Measurements from ENCODE around the gene IPMK. TPM values are rescaled to one million over a fixed set of nuclear protein-coding genes. Genes with fewer than 3 reads are reported as not detected.
"Not testable (repeated sequence)": the region's sequence is repeated elsewhere in the genome, so short reads cannot be mapped to it uniquely, and the experiment has no call there.

The IPMK gene
- total RNA-seq, 1 donor from 2014 or later = 5.5 TPM

- no peak for DNase-seq (ENCODE audit: low spot score)
- H3K27ac Mint-ChIP-seq (ENCODE audit: unreplicated experiment) = no peak overlapping the region
- peaks cover 2% of the 10 kb centered on the region for H3K27me3 Mint-ChIP-seq (ENCODE audit: unreplicated experiment)
- H3K4me3 Mint-ChIP-seq (ENCODE audit: unreplicated experiment) = no peak overlapping the region
- TF ChIP-seq, protein P1, sequence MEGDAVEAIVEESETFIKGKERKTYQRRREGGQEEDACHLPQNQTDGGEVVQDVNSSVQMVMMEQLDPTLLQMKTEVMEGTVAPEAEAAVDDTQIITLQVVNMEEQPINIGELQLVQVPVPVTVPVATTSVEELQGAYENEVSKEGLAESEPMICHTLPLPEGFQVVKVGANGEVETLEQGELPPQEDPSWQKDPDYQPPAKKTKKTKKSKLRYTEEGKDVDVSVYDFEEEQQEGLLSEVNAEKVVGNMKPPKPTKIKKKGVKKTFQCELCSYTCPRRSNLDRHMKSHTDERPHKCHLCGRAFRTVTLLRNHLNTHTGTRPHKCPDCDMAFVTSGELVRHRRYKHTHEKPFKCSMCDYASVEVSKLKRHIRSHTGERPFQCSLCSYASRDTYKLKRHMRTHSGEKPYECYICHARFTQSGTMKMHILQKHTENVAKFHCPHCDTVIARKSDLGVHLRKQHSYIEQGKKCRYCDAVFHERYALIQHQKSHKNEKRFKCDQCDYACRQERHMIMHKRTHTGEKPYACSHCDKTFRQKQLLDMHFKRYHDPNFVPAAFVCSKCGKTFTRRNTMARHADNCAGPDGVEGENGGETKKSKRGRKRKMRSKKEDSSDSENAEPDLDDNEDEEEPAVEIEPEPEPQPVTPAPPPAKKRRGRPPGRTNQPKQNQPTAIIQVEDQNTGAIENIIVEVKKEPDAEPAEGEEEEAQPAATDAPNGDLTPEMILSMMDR (IDR thresholded peaks at IDR 0.05; ENCODE audit: unreplicated experiment) = no peak
- no peaks in the 10 kb centered on the region for H3K4me1 Mint-ChIP-seq (ENCODE audit: unreplicated experiment)
- peaks cover 8% of the 10 kb centered on the region for H3K9me3 Mint-ChIP-seq (ENCODE audit: unreplicated experiment)
- peaks cover 38% of the 10 kb centered on the region for H3K36me3 Mint-ChIP-seq (ENCODE audit: low read depth, unreplicated experiment)
Measured at GRCh38 chr10:58254644-58255043, 13.1 kb downstream of the IPMK start.

GRCh38 chr10:58253184-58253583, 14.5 kb downstream of the IPMK start:
- TF ChIP-seq, protein P1 (IDR thresholded peaks at IDR 0.05; ENCODE audit: unreplicated experiment) = no peak

DNA sequence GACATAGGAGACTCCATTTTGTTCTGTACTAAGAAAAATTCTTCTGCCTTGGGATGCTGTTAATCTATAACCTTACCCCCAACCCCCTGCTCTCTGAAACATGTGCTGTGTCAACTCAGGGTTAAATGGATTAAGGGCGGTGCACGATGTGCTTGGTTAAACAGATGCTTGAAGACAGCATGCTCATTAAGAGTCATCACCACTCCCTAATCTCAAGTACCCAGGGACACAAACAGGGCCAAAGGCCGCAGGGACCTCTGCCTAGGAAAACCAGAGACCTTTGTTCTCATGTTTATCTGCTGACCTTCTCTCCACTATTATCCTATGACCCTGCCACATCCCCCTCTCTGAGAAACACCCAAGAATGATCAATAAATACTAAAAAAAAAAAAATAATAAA, 23.0 kb downstream of the IPMK start:
- not testable (repeated sequence) for H3K27ac Mint-ChIP-seq (ENCODE audit: unreplicated experiment); DNase-seq (ENCODE audit: low spot score); H3K27me3 Mint-ChIP-seq (ENCODE audit: unreplicated experiment); H3K9me3 Mint-ChIP-seq (ENCODE audit: unreplicated experiment); H3K4me3 Mint-ChIP-seq (ENCODE audit: unreplicated experiment)
- H3K4me1 Mint-ChIP-seq (ENCODE audit: unreplicated experiment) = peaks cover 12% of the 10 kb centered on the region
- H3K36me3 Mint-ChIP-seq (ENCODE audit: low read depth, unreplicated experiment) = peaks cover 12% of the 10 kb centered on the region

More at GRCh38 chr10:58253184-58253583, 14.5 kb downstream of the IPMK start:
- Mint-ChIP-seq H3K4me1 (ENCODE audit: unreplicated experiment) (no peaks in the 10 kb centered on the region), H3K9me3 (ENCODE audit: unreplicated experiment) (peaks cover 8% of the 10 kb centered on the region), H3K36me3 (ENCODE audit: low read depth, unreplicated experiment) (peaks cover 34% of the 10 kb centered on the region), H3K27ac (ENCODE audit: unreplicated experiment) (no peak overlapping the region), H3K4me3 (ENCODE audit: unreplicated experiment) (no peak overlapping the region), H3K27me3 (ENCODE audit: unreplicated experiment) (peaks cover 2% of the 10 kb centered on the region)
- DNase-seq (ENCODE audit: low spot score) = no peak

- Mint-ChIP-seq H3K36me3 (ENCODE audit: low read depth, unreplicated experiment) (peaks cover 12% of the 10 kb centered on the region), H3K4me1 (ENCODE audit: unreplicated experiment) (peaks cover 13% of the 10 kb centered on the region)
- not testable (repeated sequence) for DNase-seq (ENCODE audit: low spot score); H3K4me3 Mint-ChIP-seq (ENCODE audit: unreplicated experiment); H3K9me3 Mint-ChIP-seq (ENCODE audit: unreplicated experiment); H3K27ac Mint-ChIP-seq (ENCODE audit: unreplicated experiment); H3K27me3 Mint-ChIP-seq (ENCODE audit: unreplicated experiment)
Measured at GRCh38 chr10:58244242-58244641, 23.5 kb downstream of the IPMK start.

GRCh38 chr10:58243801-58244200, 23.9 kb downstream of the IPMK start:
- H3K27me3 Mint-ChIP-seq (ENCODE audit: unreplicated experiment); H3K9me3 Mint-ChIP-seq (ENCODE audit: unreplicated experiment); H3K27ac Mint-ChIP-seq (ENCODE audit: unreplicated experiment); H3K4me3 Mint-ChIP-seq (ENCODE audit: unreplicated experiment); DNase-seq (ENCODE audit: low spot score): not testable (repeated sequence)
- peaks cover 12% of the 10 kb centered on the region for H3K36me3 Mint-ChIP-seq (ENCODE audit: low read depth, unreplicated experiment)
- H3K4me1 Mint-ChIP-seq (ENCODE audit: unreplicated experiment) = peaks cover 13% of the 10 kb centered on the region

DNA sequence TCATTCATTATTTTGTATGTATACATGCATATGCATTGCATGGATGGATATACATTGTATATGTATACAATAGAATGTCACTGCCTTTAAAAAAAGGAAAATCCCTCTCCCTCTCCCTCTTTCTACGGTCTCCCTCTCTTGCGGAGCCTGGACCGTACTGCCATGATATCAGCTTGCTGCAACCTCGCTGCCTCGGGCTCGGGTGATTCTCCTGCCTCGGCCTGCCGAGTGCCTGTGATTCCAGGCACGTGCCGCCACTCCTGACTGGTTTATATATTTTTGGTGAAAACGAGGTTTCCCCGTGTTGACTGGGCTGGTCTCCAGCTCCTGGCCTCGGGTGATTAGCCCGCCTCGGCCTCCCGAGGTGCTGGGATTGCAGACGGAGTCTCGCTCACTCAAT, 24.4 kb downstream of the IPMK start:
- H3K4me3 Mint-ChIP-seq (ENCODE audit: unreplicated experiment) = no peak overlapping the region
- peaks cover 4% of the 10 kb centered on the region for H3K9me3 Mint-ChIP-seq (ENCODE audit: unreplicated experiment)
- TF ChIP-seq, protein P1 (IDR thresholded peaks at IDR 0.05; ENCODE audit: unreplicated experiment) = no peak
- H3K27ac Mint-ChIP-seq (ENCODE audit: unreplicated experiment) = no peak overlapping the region
- DNase-seq (ENCODE audit: low spot score) = no peak
- H3K27me3 Mint-ChIP-seq (ENCODE audit: unreplicated experiment) = peaks cover 2% of the 10 kb centered on the region
- peaks cover 12% of the 10 kb centered on the region for H3K36me3 Mint-ChIP-seq (ENCODE audit: low read depth, unreplicated experiment)
- peaks cover 13% of the 10 kb centered on the region for H3K4me1 Mint-ChIP-seq (ENCODE audit: unreplicated experiment)

Measured in endothelial cell (in vitro differentiated cells).